Heart left ventricle (tissue), 13 donors: Measurements from ENCODE around the gene OSGEP.
A peak's percentile ranks its signal among the peaks of the same experiment; 100 is the strongest.

Experiments used
- POLR2A ChIP-seq, 2 donors: fragments of 450-650 bp; IDR thresholded peaks; one replicate each; pipeline ENCODE4 v1.6.1; 2017; ENCODE audit warnings: antibody characterized with exemption in 2 of 2, mild to moderate bottlenecking in 2 of 2, moderate library complexity in 2 of 2
- TF ChIP-seq, protein P1 (sequence below), 12 donors: fragments of 200-600 bp; sonication (generic) in 4 of 12; IDR thresholded peaks; one replicate each; pipeline versions ENCODE4 v1.5.0 to v1.8.0; 2018 to 2022; ENCODE audit warnings: antibody characterized with exemption in 12 of 12, mild to moderate bottlenecking in 5 of 12
- donor health status: ischemic (EF 13 %, LVEDD 7.1; RV severe dilation, severe dysfunction).
- donor health status: DM: no; HTN: yes; CAD: no.
- donor health status: DM: no; HTN: no; CAD: no.
- donor health status: ischemic (EF 25% LVEDD 6.9; RV normal size, moderate dysfunction).
- donor health status: ischemic (EF 25% LVEDD 5.7; RV mildly dilated, moderate dysfunction).
- donor health status: ischemic (EF 35%, LVEDD 5.7; RV mildly dilated, moderate dysfunction).
- donor health status: nonischemic (EF 11% LVEDD 7.7; RV severe dilation, severe dysfunction).
- donor health status: DM: yes; HTN: yes; CAD: no.
- donor health status: PGD.
- donor health status: ischemic (EF 29% LVEDD 5.4; RV normal size, mild dysfunction).
- donor health status: nonischemic (EF 23%, LVEDD 6.1; RV moderate dilation, normal function).

GRCh38 chr14:20415782-20416206 is 38.8 kb downstream of the OSGEP start:
- TF ChIP-seq, protein P1, sequence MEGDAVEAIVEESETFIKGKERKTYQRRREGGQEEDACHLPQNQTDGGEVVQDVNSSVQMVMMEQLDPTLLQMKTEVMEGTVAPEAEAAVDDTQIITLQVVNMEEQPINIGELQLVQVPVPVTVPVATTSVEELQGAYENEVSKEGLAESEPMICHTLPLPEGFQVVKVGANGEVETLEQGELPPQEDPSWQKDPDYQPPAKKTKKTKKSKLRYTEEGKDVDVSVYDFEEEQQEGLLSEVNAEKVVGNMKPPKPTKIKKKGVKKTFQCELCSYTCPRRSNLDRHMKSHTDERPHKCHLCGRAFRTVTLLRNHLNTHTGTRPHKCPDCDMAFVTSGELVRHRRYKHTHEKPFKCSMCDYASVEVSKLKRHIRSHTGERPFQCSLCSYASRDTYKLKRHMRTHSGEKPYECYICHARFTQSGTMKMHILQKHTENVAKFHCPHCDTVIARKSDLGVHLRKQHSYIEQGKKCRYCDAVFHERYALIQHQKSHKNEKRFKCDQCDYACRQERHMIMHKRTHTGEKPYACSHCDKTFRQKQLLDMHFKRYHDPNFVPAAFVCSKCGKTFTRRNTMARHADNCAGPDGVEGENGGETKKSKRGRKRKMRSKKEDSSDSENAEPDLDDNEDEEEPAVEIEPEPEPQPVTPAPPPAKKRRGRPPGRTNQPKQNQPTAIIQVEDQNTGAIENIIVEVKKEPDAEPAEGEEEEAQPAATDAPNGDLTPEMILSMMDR (IDR thresholded peaks at IDR 0.05), result peak; percentile 42 to 71 (median 54)
- no peak for TF ChIP-seq POLR2A (IDR thresholded peaks at IDR 0.05)
